H1 (cell line): ENCODE measurements around the gene SPOPL.

Source experiments
- CBX5 ChIP-seq: fragments of 300-800, 300-1000 bp; sonication (generic); IDR thresholded peaks from 2 replicates; pipeline ENCODE4 v1.7.1; 2016; ENCODE audit warnings: antibody characterized with exemption, low read length, low read depth
- CREB1 ChIP-seq: IDR thresholded peaks from 2 replicates; pipeline ENCODE4 v1.6.1; 2012; ENCODE audit warnings: inconsistent platforms
- EP300 ChIP-seq, 2 experiments: IDR thresholded peaks; 1 replicate in 1 of 2; 2 replicates in 1 of 2; pipeline ENCODE4 v1.6.1; 2011 to 2012; ENCODE audit warnings: low read depth in 2 of 2, low read length in 2 of 2, mild to moderate bottlenecking in 2 of 2, borderline replicate concordance in 1 of 2, inconsistent platforms in 1 of 2, moderate library complexity in 1 of 2
- KDM1A ChIP-seq: fragments of 200-600, 300-600 bp; sonication (generic); IDR thresholded peaks from 2 replicates; pipeline ENCODE4 v1.7.1; 2016; ENCODE audit warnings: mild to moderate bottlenecking, low read length, borderline replicate concordance
- POLR2AphosphoS5 ChIP-seq: IDR thresholded peaks from 2 replicates; pipeline ENCODE4 v1.6.1; 2011; ENCODE audit warnings: low read depth, low read length
- RAD21 ChIP-seq, 2 experiments: IDR thresholded peaks in 1 of 2; conservative IDR thresholded peaks in 1 of 2; 2 replicates each; pipeline ENCODE4 v1.6.1; 2011; ENCODE audit warnings: low read depth in 2 of 2, low read length in 2 of 2, improper control_type of control experiment in 1 of 2, inconsistent platforms in 1 of 2, mild to moderate bottlenecking in 1 of 2, moderate library complexity in 1 of 2
- SIX5 ChIP-seq: IDR thresholded peaks from 2 replicates; pipeline ENCODE4 v1.6.1; 2011; ENCODE audit warnings: mild to moderate bottlenecking, low read depth, low read length
- TAF1 ChIP-seq: IDR thresholded peaks from 2 replicates; pipeline ENCODE4 v1.6.1; 2011; ENCODE audit warnings: mild to moderate bottlenecking, low read depth, low read length
- TCF12 ChIP-seq: IDR thresholded peaks from 2 replicates; pipeline ENCODE4 v1.6.1; 2011; ENCODE audit warnings: low read depth, mild to moderate bottlenecking, low read length
- TEAD4 ChIP-seq: IDR thresholded peaks from 2 replicates; pipeline ENCODE4 v1.6.1; 2012; ENCODE audit warnings: low read depth, low read length, inconsistent platforms, mixed read lengths
- TF ChIP-seq, protein P1 (sequence below), 3 experiments: IDR thresholded peaks; 1 replicate in 2 of 3; 2 replicates in 1 of 3; pipeline versions ENCODE4 v1.5.1 to v1.6.1; 2011; ENCODE audit warnings: low read length in 3 of 3, mild to moderate bottlenecking in 3 of 3, inconsistent platforms in 2 of 3, low read depth in 1 of 3, moderate library complexity in 1 of 3; ENCODE audit not compliant: insufficient read depth in 1 of 3; ENCODE audit errors: control extremely low read depth in 1 of 3
- TF ChIP-seq, protein P2 (sequence below): IDR thresholded peaks from 2 replicates; pipeline ENCODE4 v1.6.1; 2012; ENCODE audit warnings: inconsistent platforms

DNA sequence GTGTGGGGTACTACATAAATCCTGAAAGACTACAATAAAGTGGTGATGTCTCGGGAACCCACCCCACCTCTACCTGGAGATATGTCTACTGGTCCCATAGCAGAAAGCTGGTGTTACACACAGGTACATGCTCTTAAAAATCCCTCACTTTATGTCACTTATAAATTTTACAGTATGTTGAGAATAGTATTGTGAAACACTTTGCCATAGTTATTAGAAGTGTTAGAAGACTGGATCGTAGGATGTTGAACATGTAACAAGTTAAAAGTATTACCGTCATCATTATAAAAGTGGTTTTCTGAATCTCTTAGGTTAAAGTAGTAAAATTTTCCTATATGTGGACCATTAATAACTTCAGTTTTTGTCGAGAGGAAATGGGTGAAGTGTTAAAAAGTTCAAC is 48.6 kb downstream of the SPOPL start:
- TF ChIP-seq POLR2AphosphoS5: no peak
- TF ChIP-seq EP300 (IDR thresholded peaks at IDR 0.05; ENCODE audit: borderline replicate concordance in 1 of 2, low read depth in 2 of 2, low read length in 2 of 2): no peak
- TF ChIP-seq SIX5: no peak
- no peak for TF ChIP-seq RAD21 (IDR thresholded peaks at IDR 0.05 in 1 of 2, conservative IDR thresholded peaks at IDR 0.05 in 1 of 2; ENCODE audit: low read depth in 2 of 2, low read length in 2 of 2)
- no peak for TF ChIP-seq CBX5
- no peak for TF ChIP-seq CREB1
- TF ChIP-seq TEAD4: no peak
- TF ChIP-seq, protein P1, sequence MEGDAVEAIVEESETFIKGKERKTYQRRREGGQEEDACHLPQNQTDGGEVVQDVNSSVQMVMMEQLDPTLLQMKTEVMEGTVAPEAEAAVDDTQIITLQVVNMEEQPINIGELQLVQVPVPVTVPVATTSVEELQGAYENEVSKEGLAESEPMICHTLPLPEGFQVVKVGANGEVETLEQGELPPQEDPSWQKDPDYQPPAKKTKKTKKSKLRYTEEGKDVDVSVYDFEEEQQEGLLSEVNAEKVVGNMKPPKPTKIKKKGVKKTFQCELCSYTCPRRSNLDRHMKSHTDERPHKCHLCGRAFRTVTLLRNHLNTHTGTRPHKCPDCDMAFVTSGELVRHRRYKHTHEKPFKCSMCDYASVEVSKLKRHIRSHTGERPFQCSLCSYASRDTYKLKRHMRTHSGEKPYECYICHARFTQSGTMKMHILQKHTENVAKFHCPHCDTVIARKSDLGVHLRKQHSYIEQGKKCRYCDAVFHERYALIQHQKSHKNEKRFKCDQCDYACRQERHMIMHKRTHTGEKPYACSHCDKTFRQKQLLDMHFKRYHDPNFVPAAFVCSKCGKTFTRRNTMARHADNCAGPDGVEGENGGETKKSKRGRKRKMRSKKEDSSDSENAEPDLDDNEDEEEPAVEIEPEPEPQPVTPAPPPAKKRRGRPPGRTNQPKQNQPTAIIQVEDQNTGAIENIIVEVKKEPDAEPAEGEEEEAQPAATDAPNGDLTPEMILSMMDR (IDR thresholded peaks at IDR 0.05; ENCODE audit: control extremely low read depth in 1 of 3, insufficient read depth in 1 of 3, low read depth in 1 of 3, low read length in 3 of 3): no peak
- TF ChIP-seq, protein P2, sequence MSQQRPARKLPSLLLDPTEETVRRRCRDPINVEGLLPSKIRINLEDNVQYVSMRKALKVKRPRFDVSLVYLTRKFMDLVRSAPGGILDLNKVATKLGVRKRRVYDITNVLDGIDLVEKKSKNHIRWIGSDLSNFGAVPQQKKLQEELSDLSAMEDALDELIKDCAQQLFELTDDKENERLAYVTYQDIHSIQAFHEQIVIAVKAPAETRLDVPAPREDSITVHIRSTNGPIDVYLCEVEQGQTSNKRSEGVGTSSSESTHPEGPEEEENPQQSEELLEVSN: no peak
- TF ChIP-seq TAF1: no peak
- TF ChIP-seq TCF12: no peak
- no peak for TF ChIP-seq KDM1A
